Measurements from ENCODE around the gene ZNF837.

ZNF837 gene

DNA sequence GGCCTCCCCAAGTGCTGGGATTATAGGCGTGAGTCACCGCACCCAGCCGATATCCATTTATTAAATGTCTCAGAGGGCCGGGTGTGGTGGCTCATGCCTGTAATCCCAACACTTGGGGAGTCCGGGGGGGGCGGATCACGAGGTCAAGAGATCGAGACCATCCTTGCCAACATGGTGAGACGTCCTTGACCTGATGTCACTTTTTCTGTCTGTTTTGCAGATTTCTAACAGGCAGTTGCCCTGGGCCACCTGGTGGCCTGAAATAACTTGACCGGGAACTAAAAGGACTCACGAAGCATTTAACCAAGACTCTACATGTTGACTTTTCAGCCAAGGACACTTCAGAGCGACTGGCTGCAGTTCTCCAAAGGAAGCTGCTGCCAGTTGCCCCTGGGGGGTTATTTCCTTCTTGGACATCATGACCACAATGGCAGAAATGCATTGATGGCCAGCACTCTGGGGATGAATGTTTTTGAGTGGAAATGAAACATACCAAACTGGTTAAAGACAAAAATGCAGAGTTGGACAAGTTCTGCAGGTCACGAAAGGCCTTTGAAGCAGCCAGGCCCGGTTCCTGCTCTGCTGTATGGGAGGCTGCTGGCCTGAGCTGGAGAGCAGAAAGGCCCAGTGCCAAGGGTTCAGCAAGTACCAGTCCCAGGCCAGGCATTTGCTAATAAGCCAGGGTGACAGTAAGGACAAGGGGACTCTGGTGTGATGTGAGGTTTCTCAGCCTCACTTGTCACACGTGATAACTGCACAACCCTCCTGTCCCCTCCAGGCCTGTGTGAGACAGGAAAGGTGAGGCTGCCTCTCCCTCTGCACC is 8.3 kb downstream of the ZNF837 start:
- DNase-seq (ENCODE audit: low read depth in 2 of 2), result no peak

- no peak for DNase-seq (ENCODE audit: low read depth in 2 of 2)
These were observed 12.1 kb downstream of the ZNF837 start for GRCh38 chr19:58368561-58369360.

DNA sequence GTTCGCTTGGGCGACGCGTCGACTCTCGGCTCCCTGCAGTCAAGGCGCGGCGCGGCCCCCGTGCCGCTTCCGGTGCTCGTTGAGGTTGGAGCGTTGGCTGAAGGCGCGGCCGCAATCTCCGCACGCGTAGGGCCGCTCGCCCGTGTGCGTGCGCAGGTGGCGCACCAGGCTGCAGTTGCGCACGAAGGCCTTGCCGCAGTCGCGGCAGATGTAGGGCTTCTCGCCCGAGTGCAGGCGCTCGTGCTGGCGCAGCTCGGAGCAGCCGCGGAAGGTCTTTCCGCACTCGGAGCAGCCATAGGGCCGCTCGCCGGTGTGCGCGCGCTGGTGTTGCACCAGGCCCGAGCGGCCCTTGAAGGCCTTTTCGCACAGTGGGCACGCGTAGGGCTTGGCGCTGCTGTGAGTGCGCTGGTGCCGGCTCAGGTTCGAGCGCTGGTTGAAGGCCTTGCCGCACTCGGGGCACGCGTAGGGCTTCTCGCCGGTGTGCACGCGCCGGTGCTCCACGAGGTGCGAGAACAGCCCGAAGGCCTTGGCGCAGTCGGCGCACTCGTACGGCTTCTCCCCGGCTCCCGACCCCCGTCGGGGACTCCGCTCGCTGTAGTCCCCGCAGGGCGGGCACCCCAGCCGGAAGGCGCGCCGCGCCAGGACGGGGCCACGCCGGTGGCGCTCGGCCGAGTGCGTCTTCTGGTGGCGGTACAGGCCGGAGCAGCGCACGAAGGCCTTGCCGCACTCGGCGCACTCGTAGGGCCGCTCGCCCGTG is 13.0 kb downstream of the ZNF837 start:
- no peak for DNase-seq (ENCODE audit: low read depth in 2 of 2)

DNA sequence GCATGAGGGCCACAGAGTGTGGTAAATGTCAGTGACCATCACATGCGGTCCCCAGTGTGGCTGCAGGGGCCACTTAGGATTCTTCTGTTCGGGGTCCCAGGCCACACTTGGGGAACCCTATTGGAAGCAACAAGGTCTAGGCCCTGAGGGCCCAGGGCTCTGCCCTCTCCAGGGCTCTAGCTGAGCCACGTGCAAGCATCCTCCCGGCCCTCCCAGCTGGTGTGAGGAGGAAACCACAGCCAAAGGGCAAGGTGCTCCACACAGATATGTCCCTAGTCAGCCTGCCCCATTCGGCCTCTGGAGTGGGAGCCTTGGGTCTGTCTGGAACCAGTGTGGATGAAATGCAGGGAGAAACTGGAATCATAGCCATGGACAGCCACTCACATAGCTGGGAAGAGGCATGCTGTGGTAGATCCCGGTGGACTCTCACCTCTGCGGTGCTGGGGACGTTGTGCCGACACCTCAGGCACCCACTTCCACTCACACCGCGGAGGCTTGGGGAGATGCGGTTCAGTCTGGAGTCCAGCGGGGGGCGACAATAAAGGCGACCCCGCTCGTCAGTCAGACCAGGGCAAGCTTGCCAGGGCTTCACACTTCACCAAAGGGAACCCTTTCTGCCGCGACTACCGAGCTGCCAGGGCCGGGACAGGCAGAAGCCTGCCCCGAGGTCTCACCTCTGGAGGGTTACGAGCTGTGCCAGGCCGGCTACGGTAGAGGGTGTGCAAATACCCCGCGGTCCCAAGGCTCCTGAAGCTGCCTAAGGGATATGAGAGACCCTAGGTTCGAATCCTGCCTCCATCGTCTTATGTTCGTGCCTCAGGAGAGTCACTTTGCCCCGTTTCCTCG is 14.0 kb downstream of the ZNF837 start:
- no peak for DNase-seq (ENCODE audit: low read depth in 2 of 2)

DNA sequence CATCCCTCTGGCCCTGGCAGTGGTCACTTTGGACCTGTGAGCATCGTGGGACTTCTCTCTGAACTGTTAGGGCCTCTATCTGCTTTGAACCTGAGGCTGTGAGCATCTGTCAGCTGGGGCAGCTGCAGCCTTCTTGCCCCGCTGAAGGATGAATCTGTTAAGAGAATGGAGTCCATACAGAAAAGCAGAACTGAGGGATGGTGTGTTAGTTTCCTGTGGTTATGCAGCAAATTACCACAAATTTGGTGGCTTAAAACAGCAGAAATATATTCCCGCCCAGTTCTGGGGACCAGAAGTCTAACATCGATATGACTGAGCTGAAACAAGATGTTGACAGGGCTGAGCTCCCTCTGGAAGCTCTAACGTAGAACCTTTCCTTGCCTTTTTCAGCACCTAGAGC is 16.7 kb downstream of the ZNF837 start:
- DNase-seq (ENCODE audit: low read depth in 2 of 2), result no peak

GRCh38 chr19:58362272-58362994 is 18.4 kb downstream of the ZNF837 start, which contains the start of gene ZNF497:
Gene ZNF497, minus strand, starts transcription at chr19:58362751. Its CDS starts 5,116 bp downstream, at chr19:58357635.
- DNase-seq (ENCODE audit: low read depth in 2 of 2), result peak; percentile 93 to 95

DNA sequence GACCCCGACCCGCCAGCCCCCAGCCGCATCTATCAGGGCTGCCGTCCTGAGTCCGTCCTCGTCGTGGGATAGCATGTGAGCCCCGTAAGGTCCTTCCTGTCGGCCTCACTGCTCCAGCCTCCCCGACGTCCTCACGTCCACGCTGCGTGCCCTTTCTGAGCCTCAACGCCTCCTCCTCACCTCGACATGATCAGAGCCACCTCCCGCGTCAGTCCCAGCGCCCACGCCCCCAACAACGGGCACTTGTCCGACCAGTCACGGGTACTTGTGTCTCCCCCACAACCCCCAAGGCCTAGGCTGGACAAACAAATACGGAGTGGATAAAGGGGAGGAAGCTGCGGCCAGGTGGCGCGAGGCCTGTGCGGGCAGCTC is 18.9 kb downstream of the ZNF837 start:
- peak in 1 of 2 donors; percentile 18 for DNase-seq (ENCODE audit: low read depth in 2 of 2)

GRCh38 chr19:58357481-58358145 is 23.2 kb downstream of the ZNF837 start:
- DNase-seq (ENCODE audit: low read depth in 2 of 2), result no peak

DNA sequence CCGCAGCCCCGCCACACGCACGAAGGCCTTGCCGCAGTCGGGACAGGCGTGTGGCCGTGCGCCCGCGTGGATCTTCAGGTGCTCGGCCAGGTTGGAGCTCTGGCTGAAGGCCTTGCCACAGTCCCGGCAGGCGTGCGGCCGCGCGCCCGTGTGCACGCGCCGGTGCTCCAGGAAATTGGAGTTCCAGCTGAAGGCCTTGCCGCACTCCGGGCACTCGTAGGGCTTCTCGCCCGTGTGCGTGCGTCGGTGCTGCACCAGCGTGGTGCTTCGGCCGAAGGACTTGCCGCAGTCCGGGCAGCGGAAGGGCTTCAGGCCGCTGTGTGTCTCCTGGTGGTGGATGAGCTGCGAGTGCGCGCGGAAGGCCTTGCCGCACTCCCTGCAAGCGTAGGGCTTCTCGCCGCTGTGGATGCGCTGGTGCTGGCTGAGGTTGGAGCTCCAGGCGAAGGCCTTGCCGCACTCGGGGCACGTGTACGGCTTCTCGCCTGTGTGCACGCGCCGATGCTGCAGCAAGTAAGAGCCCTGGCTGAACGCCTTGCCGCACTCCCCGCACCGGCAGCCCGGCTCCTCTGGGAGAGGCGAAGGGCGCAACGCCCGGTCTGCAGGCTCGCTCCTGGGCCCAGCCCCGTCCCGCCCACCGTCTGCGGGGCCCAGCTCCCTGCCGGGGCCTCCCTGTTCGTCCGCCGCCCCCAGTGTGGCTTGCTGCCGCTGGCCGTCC is 23.9 kb downstream of the ZNF837 start:
- no peak for DNase-seq (ENCODE audit: low read depth in 2 of 2)

DNA sequence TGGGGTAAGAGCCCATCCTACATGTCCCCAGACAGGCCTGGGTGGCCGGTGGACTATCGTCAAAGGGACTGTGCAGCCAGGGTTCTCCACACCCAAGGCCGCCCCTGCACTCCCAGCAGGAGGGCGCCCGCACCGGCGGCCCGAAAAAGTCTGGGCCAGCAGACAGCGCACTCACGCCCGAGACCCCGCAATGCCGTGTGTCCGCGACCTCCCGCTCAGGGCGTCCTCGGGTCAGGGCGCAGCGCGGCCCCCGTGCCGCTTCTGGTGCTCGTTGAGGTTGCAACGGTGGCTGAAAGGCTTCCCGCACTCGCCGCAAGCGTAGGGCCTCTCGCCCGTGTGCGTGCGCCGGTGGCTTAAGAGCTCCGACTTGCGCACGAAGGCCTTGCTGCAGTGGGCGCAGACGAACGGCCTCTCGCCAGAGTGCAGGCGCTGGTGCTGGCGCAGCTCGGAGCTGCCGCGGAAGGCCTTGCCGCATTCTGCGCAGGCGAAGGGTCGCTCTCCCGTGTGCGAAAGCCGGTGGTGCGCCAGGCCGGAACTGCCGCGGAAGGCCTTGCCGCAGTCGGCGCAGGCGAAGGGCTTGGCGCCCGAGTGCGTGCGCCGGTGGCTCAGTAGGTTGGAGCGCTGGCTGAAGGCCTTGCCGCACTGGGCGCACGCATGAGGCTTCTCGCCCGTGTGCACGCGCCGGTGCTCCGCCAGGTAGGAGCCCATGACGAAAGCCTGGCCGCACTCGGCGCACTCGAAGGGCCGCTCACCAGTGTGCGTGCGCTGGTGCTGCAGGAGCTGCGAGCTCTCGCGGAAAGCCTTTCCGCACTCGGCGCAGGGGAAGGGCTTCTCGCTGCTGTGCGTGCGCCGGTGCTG is 24.7 kb downstream of the ZNF837 start:
- peak in 1 of 2 donors; percentile 4 for DNase-seq (ENCODE audit: low read depth in 2 of 2)

DNA sequence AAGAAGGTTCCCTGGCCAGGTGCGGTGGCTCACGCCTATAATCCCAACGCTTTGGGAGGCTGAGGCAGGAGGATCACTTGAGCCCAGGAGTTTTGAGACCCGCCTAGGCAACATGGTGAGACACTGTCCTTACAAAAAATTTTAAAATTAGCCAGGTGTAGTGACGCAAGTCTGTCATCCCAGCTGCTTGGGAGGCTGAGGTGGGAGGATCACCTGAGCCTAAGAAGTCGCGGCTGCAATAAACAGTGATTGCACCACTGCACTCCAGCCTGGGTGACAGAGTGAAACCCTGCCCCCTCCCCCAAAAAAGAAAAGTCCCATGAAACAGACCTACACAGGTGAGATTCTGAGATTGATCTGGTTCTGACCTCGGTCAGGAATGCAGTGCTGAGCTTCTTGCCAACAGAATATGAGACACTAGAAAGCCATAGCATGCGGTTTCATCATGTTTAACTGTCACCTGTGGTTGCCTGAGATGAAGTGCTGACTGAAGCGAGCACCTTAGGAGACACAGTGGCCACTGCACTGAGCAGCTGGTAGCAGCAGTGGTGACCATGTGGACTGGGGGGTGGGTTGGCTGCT is 25.5 kb downstream of the ZNF837 start:
- DNase-seq (ENCODE audit: low read depth in 2 of 2), result no peak

- no peak for DNase-seq (ENCODE audit: low read depth in 2 of 2)
These were observed 26.3 kb downstream of the ZNF837 start for GRCh38 chr19:58354478-58355030.

DNA sequence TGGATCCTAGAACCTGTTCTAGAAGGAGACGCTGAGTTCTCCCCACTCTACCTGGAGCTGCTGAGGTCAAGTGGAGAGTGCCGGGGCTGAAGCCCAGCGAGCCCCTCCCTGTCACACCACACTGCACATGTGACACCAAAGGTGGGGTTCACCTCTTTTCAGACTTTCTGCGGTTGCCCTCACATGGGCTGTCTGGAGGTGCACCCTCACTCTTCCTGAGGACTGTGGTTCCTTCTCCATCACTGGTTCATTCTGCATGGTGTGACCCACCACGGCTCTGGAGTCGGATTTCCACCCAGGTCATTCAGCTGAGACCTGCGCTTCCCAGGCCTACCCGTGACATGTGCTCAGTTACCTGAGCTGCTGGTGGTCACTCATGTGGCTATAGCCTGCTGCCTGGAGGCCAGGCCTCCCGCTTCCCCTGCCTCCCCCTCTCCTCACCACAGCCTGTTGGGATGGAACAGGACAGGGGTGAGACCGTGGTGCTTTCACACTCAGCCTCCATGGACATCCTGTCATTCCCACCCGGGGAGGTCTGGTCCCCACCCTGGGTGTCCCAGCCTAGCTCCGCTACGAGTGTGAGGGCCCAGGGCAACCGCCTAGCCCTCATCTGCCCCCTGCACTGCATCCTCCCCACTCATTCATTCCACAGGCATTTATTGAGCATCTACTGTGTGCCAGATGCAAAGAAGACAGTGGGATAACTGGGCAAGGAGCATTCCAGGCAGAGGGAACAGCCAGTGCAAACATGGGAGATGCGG is 26.9 kb downstream of the ZNF837 start:
- DNase-seq (ENCODE audit: low read depth in 2 of 2), result no peak

GRCh38 chr19:58352760-58353671 is 27.8 kb downstream of the ZNF837 start, which contains the start of gene A1BG:
Gene A1BG, minus strand, starts transcription at chr19:58353492. Its CDS starts 55 bp downstream, at chr19:58353437.
- DNase-seq (ENCODE audit: low read depth in 2 of 2), result no peak

DNA sequence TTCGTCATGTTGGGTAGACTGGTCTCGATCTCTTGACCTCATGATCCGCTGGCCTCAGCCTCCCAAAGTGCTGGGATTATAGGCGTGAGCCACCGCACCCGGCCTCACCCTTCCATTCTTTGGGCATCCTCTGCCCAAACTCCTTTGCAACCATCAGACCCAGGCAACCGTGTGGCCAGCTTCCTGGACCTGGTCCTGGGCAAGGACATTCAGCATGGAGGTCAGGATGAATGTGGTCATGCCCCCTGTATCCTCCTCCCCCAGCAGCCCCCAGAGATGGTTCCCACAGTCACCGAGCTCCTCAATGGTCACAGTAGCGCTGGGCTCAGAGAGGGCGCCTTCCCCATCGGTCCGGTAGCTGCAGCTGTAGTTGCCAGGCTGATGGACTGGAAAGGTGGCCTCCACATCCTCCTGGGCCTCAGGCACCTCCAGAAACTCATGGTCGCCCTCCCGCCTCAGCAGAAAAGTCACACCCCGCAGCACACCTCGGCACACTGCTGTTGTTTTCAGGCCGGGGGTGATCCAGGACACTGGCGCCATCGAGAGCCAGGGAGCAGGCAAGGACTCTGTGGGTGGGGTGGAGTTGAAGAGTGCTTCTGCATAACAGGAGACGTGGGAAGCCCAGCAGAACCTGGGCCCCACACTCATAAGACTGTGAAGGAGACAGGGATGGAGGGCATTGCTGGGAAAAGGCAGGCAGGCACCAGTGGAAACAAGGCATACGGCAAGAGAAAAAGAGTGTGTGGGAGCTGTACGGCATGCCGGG is 28.7 kb downstream of the ZNF837 start:
- DNase-seq (ENCODE audit: low read depth in 2 of 2), result no peak
